ENCODE measurements around the gene RIN3. TPM values are rescaled to one million over a fixed set of nuclear protein-coding genes. Genes with fewer than 3 reads are reported as not detected.
A peak's percentile ranks its signal among the peaks of the same experiment; 100 is the strongest.
"Not testable (repeated sequence)": the region's sequence is repeated elsewhere in the genome, so short reads cannot be mapped to it uniquely, and the experiment has no call there.

The RIN3 gene
- total RNA-seq, 2 experiments from 2014 or later, result 52.6 to 56.8 TPM

DNA sequence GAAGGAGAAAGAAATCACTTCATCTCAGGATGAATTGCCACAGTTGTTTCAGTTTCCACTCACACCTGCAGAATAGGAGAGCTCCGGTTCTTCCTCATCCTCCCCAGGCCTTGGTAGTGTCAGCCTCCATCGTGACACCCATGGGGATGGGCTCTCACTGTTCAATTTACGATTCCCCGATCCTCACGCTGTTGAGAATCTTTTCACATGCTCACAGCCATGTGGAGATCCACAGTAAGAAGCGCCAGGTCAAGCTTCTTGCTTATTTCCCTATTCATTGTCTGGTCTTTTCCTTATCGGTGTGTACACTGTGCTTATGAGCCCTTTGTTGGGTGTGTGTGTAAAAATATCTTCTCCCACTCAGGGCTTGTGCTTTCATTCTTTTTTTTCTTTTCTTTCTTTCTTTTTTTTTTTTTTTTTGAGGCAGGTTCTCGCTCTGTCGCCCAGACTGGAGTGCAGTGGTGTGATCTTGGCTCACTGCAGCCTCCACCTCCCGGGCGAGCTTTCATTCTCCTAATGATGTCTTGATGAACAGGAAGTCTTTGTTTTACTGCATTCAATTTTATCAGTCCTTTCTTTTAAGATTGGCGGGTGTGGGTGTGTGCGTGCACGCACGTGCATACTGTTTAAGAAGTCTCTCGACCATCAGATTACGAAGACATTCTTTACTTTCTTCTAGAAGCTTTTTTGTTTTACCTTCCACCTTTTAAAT, 21.5 kb downstream of the RIN3 start:
- ChIA-PET CTCF (interaction anchor here (0.6 to 1.1 kb wide), 3 partner anchors 9 to 416 kb away, joined by 3 to 4 read pairs (median 3); no protein-coding TSS in a partner anchor), POLR2A (no interaction called here)
- H3K9me3 Mint-ChIP-seq, result peaks cover 2% of the 10 kb centered on the region
- H3K36me3 Mint-ChIP-seq (ENCODE audit: low read depth), result peaks cover 5% of the 10 kb centered on the region
- peaks cover 59% of the 10 kb centered on the region for H3K4me1 Mint-ChIP-seq
- H3K4me3 Mint-ChIP-seq, result peak overlapping the region; percentile 28
- DNase-seq, result peak; percentile 31
- peak overlapping the region; percentile 79 for H3K27ac Mint-ChIP-seq
- peaks cover 1% of the 10 kb centered on the region for H3K27me3 Mint-ChIP-seq

DNA sequence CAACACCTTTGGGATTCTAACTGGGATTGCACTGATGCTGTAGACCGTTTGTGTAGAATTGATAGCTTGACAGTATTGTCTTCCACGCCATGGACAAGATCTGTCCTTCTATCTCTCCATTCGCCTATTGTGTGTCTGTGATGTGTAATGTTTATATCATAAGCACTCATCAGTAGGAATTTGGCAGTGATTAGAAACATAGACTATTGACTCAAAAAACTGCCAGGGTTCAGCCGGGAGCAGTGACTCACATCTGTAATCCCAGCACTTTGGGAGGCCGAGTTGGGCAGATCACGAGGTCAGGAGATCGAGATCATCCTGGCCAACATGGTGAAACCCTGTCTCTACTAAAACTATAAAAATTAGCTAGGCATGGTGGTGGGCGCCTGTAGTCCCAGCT, 22.6 kb downstream of the RIN3 start:
- H3K4me3 Mint-ChIP-seq; H3K27ac Mint-ChIP-seq; POLR2A ChIA-PET; H3K27me3 Mint-ChIP-seq; DNase-seq; H3K36me3 Mint-ChIP-seq (ENCODE audit: low read depth); H3K9me3 Mint-ChIP-seq: not testable (repeated sequence)
- peaks cover 60% of the 10 kb centered on the region for H3K4me1 Mint-ChIP-seq
- CTCF ChIA-PET, result interaction anchor here (0.7 kb wide), 2 partner anchors 328 to 417 kb away, joined by 3 to 4 read pairs; no protein-coding TSS in a partner anchor

DNA sequence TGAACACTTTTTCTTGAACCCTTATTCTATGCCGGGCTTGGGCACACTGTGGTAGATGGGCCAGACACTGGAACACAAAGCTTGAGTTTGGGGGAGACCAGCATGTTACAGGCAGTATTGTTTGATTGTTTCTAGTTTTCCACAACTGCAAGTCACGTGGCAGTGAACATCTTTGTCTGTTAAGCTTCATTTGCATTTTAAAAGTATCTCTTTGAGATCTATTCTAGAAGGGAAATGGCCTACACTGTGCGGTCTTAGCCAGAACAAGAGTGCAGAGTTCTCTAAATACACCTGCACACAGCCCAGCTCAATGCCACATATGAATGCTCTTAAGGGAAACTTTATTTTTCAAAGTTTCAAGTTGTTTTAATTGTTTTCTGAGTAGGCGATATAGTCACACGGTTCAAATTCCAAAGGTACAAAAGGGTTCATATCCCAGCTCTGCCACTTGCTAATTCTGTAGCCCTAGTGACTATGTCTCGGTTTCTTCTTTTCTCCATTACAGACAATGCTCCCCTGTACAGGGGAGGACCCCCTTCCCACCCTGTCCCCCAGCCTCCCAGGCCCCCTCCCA, 24.9 kb downstream of the RIN3 start:
- POLR2A ChIA-PET, result no interaction called here
- no peak overlapping the region for H3K27ac Mint-ChIP-seq

DNA sequence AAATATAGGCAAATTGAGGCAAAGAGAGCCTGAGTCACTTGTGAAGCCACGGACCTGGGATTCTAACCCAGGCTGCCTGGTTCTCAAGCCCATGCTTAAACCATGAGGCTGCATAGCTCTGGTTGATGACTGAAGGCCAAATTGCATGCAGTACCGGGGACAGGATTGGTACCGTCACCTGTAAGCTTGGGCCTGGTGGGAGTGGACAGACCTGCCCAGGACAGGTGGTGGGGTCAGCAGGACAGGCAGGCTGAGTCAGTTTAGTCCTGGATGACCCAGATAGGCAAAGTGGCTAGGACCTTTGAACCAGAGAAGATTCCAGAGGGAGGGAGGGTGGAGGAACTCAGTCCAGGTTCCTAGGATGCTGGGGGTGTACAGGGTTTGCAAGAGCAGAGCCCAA, 25.8 kb downstream of the RIN3 start:
- H3K4me1 Mint-ChIP-seq, result peaks cover 47% of the 10 kb centered on the region
- H3K9me3 Mint-ChIP-seq, result peaks cover 2% of the 10 kb centered on the region
- H3K4me3 Mint-ChIP-seq, result no peak overlapping the region
- ChIA-PET CTCF (interaction anchor here (1.1 to 1.4 kb wide), 2 partner anchors 10 to 16 kb away, joined by 3 to 4 read pairs; no protein-coding TSS in a partner anchor), POLR2A (no interaction called here)
- no peak for DNase-seq
- H3K36me3 Mint-ChIP-seq (ENCODE audit: low read depth), result peaks cover 5% of the 10 kb centered on the region
- peaks cover 1% of the 10 kb centered on the region for H3K27me3 Mint-ChIP-seq
- H3K27ac Mint-ChIP-seq, result no peak overlapping the region

More for the DNA sequence above, 24.9 kb downstream of the RIN3 start:
- H3K27me3 Mint-ChIP-seq, result peaks cover 1% of the 10 kb centered on the region
- H3K9me3 Mint-ChIP-seq, result peaks cover 2% of the 10 kb centered on the region
- peaks cover 5% of the 10 kb centered on the region for H3K36me3 Mint-ChIP-seq (ENCODE audit: low read depth)
- no peak for DNase-seq
- H3K4me3 Mint-ChIP-seq, result no peak overlapping the region
- peaks cover 48% of the 10 kb centered on the region for H3K4me1 Mint-ChIP-seq
- CTCF ChIA-PET, result interaction anchor here (0.6 to 1.4 kb wide), 3 partner anchors 9 to 445 kb away, joined by 3 read pairs; no protein-coding TSS in a partner anchor

DNA sequence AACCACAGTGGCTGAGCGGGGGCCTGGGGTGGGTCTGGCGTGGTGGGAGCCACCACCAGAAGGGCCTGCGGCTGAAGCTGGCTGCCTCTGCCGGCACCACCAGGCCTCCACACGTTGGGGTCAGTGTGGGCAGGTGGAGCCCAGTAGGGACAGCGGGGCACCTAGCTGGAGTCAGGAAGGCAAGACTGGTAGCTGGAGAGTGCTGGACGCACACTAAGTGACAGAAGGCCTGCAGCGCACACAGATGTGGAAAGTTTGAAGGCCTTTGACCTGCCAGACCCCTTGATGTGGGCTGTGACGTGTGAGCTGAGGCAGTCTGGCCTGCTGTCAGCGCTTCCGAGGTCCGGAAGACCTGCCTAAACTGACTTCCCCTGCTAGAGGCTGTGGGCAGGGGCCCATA, 26.3 kb downstream of the RIN3 start:
- no peak overlapping the region for H3K4me3 Mint-ChIP-seq
- peaks cover 43% of the 10 kb centered on the region for H3K4me1 Mint-ChIP-seq
- H3K9me3 Mint-ChIP-seq, result peaks cover 2% of the 10 kb centered on the region
- peaks cover 1% of the 10 kb centered on the region for H3K27me3 Mint-ChIP-seq
- H3K27ac Mint-ChIP-seq, result no peak overlapping the region
- CTCF ChIA-PET, result interaction anchor here (1.1 kb wide), 1 partner anchor 16 kb away, joined by 4 read pairs; no protein-coding TSS in a partner anchor
- POLR2A ChIA-PET, result no interaction called here
- no peak for DNase-seq
- peaks cover 5% of the 10 kb centered on the region for H3K36me3 Mint-ChIP-seq (ENCODE audit: low read depth)

DNA sequence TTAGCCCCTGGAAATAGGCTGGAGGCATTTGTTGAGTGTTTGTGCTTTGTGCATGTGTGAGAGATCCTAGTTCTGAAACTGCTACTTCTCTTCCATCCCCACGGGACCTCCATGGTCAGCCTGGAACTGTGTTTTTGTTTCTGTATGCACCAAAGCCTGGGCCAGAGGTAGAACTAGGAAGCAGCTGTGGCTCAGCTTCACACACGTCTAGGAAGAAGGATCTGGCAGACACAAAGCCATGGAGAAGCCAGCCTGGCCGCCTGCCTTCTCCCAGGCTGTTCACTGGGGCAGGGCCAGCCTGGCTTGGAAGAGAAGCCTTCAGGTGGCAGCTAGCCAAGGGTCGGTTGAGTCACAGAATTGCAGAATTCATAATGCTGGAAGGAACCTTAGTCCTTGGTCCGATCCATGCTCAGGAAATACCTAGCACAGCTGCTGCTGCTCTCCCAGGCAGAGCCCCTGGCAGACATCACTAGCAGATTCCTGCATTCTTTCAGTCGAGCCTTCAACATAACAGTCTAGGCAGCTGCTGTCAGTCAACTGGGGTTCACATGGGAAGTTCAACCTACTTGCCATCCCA, 27.0 kb downstream of the RIN3 start:
- Mint-ChIP-seq H3K36me3 (ENCODE audit: low read depth) (peaks cover 5% of the 10 kb centered on the region), H3K9me3 (peaks cover 2% of the 10 kb centered on the region), H3K27ac (no peak overlapping the region), H3K4me3 (no peak overlapping the region), H3K27me3 (peaks cover 1% of the 10 kb centered on the region), H3K4me1 (peaks cover 36% of the 10 kb centered on the region)
- ChIA-PET POLR2A (no interaction called here), CTCF (interaction anchor here (1.1 kb wide), 1 partner anchor 15 kb away, joined by 4 read pairs; no protein-coding TSS in a partner anchor)
- no peak for DNase-seq

DNA sequence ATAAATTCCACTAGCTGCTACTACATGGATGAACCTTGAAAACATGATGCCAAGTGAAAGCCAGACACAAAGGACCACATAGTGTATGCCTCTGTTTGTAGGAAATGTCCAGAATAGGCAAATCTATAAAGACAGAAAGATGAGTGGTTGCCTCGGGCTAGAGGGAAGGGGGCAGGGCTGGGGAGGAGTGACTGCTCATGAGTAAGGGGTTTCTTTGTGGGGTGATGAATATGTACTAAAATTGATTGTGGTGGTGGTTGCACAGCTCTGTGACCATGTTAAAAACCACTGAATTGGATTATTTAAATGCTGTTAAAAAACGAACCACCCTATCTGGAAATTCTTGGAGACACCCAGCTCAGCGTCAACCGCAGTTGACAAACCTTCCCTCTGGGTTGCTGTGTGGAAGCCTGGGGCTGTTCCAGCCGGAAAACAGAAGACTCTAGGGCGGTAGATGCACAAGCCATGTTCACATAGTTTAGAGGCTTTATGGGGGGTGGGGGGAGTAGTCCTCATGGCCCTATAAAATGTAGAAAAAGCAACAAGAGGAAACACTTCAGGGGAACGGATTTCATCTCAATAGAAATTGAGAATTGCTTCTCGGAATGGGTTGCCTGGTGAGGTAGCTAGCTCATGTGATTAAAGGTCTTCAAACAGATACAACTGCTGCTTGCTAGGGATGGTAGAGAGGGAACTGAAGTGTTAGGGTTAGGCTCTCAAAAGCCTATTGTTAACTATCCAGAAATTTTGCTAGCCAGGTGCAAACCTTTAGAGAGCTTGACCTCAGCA, 29.4 kb downstream of the RIN3 start:
- DNase-seq, result no peak
- CTCF ChIA-PET, result interaction anchor here (0.6 to 1.4 kb wide), 2 partner anchors 28 to 52 kb away, joined by 3 read pairs; no protein-coding TSS in a partner anchor
- Mint-ChIP-seq H3K4me3 (no peak overlapping the region), H3K4me1 (peaks cover 26% of the 10 kb centered on the region), H3K27ac (no peak overlapping the region), H3K36me3 (ENCODE audit: low read depth) (no peaks in the 10 kb centered on the region), H3K9me3 (no peaks in the 10 kb centered on the region), H3K27me3 (no peaks in the 10 kb centered on the region)
- POLR2A ChIA-PET, result no interaction called here

DNA sequence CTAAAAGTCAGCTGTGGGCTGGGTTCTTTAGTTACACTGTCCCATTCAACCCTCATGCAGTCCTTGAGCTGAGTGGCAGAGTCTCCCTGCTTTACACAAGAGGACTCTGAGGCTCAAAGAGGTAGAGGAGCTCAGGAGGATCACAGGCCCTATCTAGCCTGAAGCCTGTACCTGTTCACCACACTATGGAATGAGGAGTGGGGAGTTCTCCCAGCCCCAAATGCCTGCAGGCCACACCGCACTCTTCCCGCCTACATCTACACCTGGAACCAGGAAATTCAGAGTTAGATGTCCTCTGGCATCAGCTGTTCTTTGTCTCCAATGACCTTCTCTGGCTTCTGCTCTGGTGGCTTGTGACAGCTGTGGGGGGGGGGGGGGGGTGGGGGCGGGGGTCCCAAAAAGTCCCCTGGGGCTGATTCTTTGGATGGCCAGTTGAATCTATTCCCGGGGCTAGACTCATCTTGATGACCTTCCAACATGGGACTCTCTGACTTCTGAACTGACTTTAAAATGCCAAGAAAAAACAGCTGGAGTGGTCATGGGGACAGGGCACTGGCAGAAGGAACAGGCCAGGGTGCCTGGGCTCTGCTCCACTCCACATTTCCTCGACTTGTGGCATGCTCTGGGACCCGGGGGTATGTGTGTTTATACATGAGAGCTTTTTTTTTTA, 30.6 kb downstream of the RIN3 start:
- ChIA-PET CTCF (interaction anchor here (0.7 to 1.0 kb wide), 2 partner anchors 9 to 48 kb away, joined by 3 to 4 read pairs; no protein-coding TSS in a partner anchor), POLR2A (no interaction called here)
- Mint-ChIP-seq H3K9me3 (no peaks in the 10 kb centered on the region), H3K4me3 (no peak overlapping the region), H3K27me3 (no peaks in the 10 kb centered on the region), H3K4me1 (peaks cover 17% of the 10 kb centered on the region), H3K36me3 (ENCODE audit: low read depth) (no peaks in the 10 kb centered on the region), H3K27ac (no peak overlapping the region)
- DNase-seq, result no peak

DNA sequence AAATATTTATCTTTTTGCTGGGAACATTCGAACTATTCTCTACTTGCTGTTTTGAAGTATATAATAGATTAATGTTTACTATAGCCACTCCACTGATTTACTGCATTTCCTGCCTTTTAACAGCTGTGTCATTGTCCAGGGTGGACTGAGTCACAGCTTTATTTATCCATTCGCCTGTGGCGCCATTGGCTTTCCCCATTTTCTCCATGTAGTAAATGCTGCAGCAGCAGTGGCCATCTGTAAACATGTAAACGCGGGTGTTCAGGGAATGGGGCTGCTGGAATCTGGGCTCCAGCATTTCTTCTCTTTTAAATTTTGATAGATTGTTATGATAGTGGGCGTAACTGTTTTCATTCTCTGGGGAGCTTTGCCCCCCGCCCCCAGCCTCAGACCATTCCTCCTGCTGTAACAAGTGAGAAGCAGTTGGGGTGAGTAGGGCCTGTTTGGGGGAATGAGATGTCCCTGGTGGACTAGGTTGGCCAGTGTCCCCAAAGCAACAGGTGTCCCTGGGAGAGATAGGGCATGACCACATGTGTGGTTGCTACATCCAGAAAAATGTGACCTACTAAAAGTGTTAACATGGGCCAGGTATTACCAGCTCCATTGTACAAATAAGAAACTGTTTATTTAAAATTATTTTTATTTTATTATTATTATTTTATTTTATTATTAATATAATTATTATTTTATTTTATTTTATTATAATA, 32.9 kb downstream of the RIN3 start:
- H3K4me3 Mint-ChIP-seq, result no peak overlapping the region
- no peaks in the 10 kb centered on the region for H3K9me3 Mint-ChIP-seq
- ChIA-PET POLR2A (no interaction called here), CTCF (no interaction called here)
- no peaks in the 10 kb centered on the region for H3K36me3 Mint-ChIP-seq (ENCODE audit: low read depth)
- H3K4me1 Mint-ChIP-seq, result peaks cover 13% of the 10 kb centered on the region
- DNase-seq, result no peak
- H3K27ac Mint-ChIP-seq, result peak overlapping the region; percentile 39
- peaks cover 2% of the 10 kb centered on the region for H3K27me3 Mint-ChIP-seq

DNA sequence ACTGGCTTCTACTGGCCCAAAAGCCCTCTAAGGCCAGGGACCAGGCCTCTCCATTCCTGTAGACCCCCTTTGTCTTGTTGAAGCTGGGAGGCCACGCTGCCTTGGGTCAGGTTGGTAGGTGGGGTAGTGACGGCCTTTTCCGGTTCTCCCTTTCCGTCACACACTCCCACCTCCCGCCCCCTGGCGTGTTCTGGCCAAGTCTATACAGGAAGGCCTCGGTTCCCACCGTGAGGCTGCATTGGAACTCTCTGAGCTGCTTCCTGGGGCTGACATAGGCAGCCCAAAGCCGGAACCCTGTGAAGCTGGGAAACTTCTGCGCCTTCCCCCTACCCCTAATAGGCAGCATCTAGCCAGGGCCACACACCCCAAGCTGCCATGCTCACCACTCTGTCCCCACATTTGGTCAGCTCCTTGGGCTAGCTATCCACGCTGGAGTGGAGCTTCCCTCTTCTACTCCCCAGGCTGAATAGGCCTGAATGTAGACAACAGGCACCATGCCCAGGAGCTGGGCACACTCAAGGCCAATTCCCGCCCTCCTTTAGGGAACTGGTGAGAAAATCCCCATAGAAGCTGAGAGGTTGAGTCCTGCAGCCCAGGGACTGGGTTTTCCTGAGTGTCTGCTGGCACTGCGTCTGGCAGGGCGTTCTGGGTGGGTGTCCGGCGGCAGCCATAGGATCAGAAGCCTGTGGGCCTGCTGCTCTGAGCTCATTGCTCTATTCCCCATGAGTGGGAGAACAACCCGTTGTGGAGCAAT, 35.7 kb downstream of the RIN3 start:
- H3K4me1 Mint-ChIP-seq, result peaks cover 23% of the 10 kb centered on the region
- POLR2A ChIA-PET, result no interaction called here
- CTCF ChIA-PET, result interaction anchor here (0.6 to 1.7 kb wide), 4 partner anchors 10 to 28 kb away, joined by 3 to 6 read pairs (median 3); no protein-coding TSS in a partner anchor

DNA sequence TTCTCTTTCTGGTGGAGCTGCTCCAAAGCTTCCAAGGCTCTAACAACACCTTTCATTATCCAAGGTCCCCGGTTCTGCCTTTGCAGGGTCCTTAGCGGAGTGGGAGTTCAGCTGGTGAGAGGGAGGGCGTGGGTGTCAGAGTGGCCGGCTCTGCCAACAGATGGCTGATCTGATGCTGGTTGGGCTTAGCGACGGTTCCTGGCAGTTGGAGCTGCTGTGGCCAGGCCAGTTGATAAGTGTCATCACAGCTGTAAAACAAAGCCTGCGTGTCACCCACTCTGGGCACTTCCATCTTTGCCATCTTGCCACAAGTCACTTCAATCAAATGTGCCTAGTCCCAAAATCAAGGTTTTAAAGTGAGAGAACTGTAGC, 36.3 kb downstream of the RIN3 start:
- H3K36me3 Mint-ChIP-seq (ENCODE audit: low read depth), result peaks cover 2% of the 10 kb centered on the region
- no peak overlapping the region for H3K27ac Mint-ChIP-seq
- POLR2A ChIA-PET, result no interaction called here
- peaks cover 10% of the 10 kb centered on the region for H3K27me3 Mint-ChIP-seq
- no peaks in the 10 kb centered on the region for H3K9me3 Mint-ChIP-seq
- H3K4me1 Mint-ChIP-seq, result peaks cover 23% of the 10 kb centered on the region
- no peak overlapping the region for H3K4me3 Mint-ChIP-seq
- DNase-seq, result no peak
- CTCF ChIA-PET, result interaction anchor here (1.1 to 1.7 kb wide), 3 partner anchors 11 to 28 kb away, joined by 3 to 6 read pairs (median 3); no protein-coding TSS in a partner anchor

More for the DNA sequence above, 35.7 kb downstream of the RIN3 start:
- no peak overlapping the region for H3K4me3 Mint-ChIP-seq
- H3K36me3 Mint-ChIP-seq (ENCODE audit: low read depth), result peaks cover 2% of the 10 kb centered on the region
- H3K27ac Mint-ChIP-seq, result no peak overlapping the region
- peaks cover 10% of the 10 kb centered on the region for H3K27me3 Mint-ChIP-seq
- DNase-seq, result no peak
- H3K9me3 Mint-ChIP-seq, result no peaks in the 10 kb centered on the region

Data from activated CD4-positive, alpha-beta T cell treated with anti-CD3 and anti-CD28 coated beads, Interleukin-2, amount 10 ng/mL, durations not matched to agents 7 days and 5 days (primary cell).